ENCODE measurements around the gene AGGF1.

DNA sequence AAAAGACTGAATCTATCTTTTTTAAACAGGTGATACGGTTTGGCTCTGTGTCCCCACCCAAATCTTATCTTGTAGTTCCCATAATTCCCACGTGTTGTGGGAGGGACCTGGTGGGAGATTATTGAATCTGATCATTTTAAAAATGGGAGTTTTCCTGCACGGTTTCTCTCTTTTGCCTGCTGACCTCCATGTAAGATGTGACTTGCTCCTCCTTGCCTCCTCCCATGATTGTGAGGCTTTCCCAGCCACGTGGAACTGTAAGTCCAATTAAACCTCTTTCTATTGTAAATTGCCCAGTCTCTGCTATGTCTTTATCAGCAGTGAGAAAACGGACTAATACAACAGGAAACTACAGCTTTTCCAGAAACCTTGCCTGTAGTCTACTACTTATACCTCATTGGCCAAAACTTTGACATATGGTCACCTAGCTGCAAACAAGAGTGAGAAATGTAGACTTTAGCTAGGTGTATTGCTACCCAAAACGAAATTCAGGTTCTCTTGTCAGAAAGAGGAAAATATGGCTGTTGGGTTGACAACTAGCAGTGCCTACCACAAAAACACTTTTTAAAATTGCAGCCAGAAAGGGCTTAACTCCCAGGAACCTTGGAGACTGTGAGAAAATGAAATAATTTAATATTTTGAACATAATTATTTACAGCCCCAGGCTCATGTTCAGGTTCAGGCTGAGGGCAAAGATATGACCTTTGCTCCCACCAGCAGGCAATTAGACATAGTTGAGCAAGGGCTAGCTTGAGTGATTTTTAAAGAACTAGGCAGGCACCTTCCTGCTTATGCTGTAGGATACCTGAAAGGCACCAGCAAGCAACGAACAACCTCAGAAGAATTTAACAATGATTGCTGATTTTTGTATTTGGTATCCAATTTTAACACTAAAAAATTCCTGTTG lies 7.4 kb upstream of the AGGF1 start:
- TF ChIP-seq, protein P1, sequence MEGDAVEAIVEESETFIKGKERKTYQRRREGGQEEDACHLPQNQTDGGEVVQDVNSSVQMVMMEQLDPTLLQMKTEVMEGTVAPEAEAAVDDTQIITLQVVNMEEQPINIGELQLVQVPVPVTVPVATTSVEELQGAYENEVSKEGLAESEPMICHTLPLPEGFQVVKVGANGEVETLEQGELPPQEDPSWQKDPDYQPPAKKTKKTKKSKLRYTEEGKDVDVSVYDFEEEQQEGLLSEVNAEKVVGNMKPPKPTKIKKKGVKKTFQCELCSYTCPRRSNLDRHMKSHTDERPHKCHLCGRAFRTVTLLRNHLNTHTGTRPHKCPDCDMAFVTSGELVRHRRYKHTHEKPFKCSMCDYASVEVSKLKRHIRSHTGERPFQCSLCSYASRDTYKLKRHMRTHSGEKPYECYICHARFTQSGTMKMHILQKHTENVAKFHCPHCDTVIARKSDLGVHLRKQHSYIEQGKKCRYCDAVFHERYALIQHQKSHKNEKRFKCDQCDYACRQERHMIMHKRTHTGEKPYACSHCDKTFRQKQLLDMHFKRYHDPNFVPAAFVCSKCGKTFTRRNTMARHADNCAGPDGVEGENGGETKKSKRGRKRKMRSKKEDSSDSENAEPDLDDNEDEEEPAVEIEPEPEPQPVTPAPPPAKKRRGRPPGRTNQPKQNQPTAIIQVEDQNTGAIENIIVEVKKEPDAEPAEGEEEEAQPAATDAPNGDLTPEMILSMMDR (IDR thresholded peaks at IDR 0.05; ENCODE audit: poor library complexity, severe bottlenecking) = no peak
- TF ChIP-seq EP300 (conservative IDR thresholded peaks at IDR 0.05; ENCODE audit: poor library complexity, severe bottlenecking) (no peak), POLR2AphosphoS5 (IDR thresholded peaks at IDR 0.05) (no peak), SMC3 (conservative IDR thresholded peaks at IDR 0.05; ENCODE audit: poor library complexity) (no peak), RAD21 (conservative IDR thresholded peaks at IDR 0.05) (no peak), EZH2 (IDR thresholded peaks at IDR 0.05; ENCODE audit: borderline replicate concordance, insufficient read depth, low read length, poor library complexity, severe bottlenecking) (no peak), TAF1 (IDR thresholded peaks at IDR 0.05; ENCODE audit: low read depth) (no peak), MXI1 (conservative IDR thresholded peaks at IDR 0.05; ENCODE audit: poor library complexity, severe bottlenecking) (no peak)
- TF ChIP-seq, protein P2, sequence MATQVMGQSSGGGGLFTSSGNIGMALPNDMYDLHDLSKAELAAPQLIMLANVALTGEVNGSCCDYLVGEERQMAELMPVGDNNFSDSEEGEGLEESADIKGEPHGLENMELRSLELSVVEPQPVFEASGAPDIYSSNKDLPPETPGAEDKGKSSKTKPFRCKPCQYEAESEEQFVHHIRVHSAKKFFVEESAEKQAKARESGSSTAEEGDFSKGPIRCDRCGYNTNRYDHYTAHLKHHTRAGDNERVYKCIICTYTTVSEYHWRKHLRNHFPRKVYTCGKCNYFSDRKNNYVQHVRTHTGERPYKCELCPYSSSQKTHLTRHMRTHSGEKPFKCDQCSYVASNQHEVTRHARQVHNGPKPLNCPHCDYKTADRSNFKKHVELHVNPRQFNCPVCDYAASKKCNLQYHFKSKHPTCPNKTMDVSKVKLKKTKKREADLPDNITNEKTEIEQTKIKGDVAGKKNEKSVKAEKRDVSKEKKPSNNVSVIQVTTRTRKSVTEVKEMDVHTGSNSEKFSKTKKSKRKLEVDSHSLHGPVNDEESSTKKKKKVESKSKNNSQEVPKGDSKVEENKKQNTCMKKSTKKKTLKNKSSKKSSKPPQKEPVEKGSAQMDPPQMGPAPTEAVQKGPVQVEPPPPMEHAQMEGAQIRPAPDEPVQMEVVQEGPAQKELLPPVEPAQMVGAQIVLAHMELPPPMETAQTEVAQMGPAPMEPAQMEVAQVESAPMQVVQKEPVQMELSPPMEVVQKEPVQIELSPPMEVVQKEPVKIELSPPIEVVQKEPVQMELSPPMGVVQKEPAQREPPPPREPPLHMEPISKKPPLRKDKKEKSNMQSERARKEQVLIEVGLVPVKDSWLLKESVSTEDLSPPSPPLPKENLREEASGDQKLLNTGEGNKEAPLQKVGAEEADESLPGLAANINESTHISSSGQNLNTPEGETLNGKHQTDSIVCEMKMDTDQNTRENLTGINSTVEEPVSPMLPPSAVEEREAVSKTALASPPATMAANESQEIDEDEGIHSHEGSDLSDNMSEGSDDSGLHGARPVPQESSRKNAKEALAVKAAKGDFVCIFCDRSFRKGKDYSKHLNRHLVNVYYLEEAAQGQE (IDR thresholded peaks at IDR 0.05; ENCODE audit: borderline replicate concordance) = no peak

Measured in neural cell (in vitro differentiated cells).